Gastrocnemius medialis (tissue), 4 donors: ENCODE measurements around the gene AXIN1.

Experiments used
- POLR2A ChIP-seq, 2 donors: fragments of 450-650 bp; IDR thresholded peaks; one replicate each; pipeline ENCODE4 v1.6.1; 2017; ENCODE audit warnings: antibody characterized with exemption in 2 of 2, mild to moderate bottlenecking in 2 of 2, moderate library complexity in 2 of 2
- TF ChIP-seq, protein P1 (sequence below), 5 experiments: fragments of 450-650 bp in 3 of 5; fragments of 200-600 bp in 2 of 5; sonication (generic) in 2 of 5; IDR thresholded peaks in 4 of 5; conservative IDR thresholded peaks in 1 of 5; 1 replicate in 4 of 5; 2 replicates in 1 of 5; pipeline ENCODE4 v1.5.1; 2016 to 2019; ENCODE audit warnings: antibody characterized with exemption in 5 of 5, mild to moderate bottlenecking in 3 of 5, moderate library complexity in 3 of 5

DNA sequence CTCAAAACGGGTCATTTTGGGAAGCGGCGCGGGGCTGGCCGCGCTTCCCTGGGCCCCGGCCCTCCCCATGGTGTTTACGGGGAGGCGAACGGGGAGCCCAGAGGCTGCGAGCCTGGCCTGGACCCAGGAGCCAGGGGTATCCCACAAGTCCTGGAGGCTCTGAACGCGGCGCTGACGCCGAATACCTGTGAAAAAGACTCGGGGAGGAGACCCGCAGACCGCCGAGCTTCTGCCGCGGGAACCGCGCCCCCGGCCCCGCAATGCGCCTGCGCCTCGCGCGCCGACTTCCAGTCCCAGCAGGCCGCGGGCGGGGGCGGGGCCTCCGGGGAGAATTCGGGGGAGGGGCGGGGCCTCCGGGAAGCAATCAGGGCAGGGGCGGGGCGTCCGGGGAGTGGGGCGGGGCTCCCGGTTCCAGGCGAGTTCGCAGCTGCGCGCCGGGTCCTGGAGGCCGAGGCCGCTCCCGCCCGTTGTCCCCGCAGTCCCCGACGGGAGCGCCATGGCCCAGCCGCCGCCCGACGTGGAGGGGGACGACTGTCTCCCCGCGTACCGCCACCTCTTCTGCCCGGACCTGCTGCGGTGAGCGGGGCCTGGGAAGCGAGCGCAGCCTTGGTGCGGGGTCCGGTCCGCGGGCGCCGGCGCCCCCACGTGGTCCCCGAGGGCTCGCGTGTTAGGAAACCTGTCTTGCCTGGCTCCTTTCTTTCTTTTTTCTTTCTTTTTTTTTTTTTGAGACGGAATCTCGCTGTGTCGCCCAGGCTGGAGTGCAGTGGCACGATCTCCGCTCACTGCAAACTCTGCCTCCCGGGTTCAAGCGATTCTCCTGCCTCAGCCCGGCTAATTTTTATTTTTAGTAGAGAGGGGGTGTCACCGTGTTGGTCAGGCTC, 49.2 kb upstream of the AXIN1 start, which contains the start of gene DECR2:
- TF ChIP-seq, protein P1, sequence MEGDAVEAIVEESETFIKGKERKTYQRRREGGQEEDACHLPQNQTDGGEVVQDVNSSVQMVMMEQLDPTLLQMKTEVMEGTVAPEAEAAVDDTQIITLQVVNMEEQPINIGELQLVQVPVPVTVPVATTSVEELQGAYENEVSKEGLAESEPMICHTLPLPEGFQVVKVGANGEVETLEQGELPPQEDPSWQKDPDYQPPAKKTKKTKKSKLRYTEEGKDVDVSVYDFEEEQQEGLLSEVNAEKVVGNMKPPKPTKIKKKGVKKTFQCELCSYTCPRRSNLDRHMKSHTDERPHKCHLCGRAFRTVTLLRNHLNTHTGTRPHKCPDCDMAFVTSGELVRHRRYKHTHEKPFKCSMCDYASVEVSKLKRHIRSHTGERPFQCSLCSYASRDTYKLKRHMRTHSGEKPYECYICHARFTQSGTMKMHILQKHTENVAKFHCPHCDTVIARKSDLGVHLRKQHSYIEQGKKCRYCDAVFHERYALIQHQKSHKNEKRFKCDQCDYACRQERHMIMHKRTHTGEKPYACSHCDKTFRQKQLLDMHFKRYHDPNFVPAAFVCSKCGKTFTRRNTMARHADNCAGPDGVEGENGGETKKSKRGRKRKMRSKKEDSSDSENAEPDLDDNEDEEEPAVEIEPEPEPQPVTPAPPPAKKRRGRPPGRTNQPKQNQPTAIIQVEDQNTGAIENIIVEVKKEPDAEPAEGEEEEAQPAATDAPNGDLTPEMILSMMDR (IDR thresholded peaks at IDR 0.05 in 4 of 5, conservative IDR thresholded peaks at IDR 0.05 in 1 of 5): peak in 4 of 5 experiments; percentile 45 to 55 (median 50)
- peak; percentile 89 to 93 for TF ChIP-seq POLR2A (IDR thresholded peaks at IDR 0.05)
